Measurements from ENCODE around the gene SLC5A9. TPM values are rescaled to one million over a fixed set of nuclear protein-coding genes. Genes with fewer than 3 reads are reported as not detected.

The SLC5A9 gene
- total RNA-seq, 4 donors from 2014 or later = not detected

DNA sequence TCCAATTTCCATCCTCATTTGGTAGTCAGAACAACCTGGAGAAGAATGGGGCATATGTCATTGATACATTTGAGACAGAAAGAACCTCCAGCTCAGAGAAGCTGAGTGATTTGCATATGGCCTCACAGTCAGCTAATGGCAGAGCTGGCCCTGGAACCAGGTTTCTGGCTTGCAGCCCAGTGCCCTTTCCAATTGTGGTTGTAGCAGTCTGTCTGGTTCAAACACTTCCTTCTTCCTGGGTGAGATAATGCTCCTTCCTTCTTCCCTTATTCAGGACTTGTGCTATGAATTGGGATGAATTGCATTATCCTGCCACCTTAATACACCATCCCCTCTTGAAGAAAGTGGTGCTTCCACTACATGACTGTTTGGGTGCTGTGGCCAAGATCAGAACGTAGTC is 24.2 kb downstream of the SLC5A9 start:
- TF ChIP-seq, protein P1, sequence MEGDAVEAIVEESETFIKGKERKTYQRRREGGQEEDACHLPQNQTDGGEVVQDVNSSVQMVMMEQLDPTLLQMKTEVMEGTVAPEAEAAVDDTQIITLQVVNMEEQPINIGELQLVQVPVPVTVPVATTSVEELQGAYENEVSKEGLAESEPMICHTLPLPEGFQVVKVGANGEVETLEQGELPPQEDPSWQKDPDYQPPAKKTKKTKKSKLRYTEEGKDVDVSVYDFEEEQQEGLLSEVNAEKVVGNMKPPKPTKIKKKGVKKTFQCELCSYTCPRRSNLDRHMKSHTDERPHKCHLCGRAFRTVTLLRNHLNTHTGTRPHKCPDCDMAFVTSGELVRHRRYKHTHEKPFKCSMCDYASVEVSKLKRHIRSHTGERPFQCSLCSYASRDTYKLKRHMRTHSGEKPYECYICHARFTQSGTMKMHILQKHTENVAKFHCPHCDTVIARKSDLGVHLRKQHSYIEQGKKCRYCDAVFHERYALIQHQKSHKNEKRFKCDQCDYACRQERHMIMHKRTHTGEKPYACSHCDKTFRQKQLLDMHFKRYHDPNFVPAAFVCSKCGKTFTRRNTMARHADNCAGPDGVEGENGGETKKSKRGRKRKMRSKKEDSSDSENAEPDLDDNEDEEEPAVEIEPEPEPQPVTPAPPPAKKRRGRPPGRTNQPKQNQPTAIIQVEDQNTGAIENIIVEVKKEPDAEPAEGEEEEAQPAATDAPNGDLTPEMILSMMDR (IDR thresholded peaks at IDR 0.05; ENCODE audit: low read depth) = no peak

DNA sequence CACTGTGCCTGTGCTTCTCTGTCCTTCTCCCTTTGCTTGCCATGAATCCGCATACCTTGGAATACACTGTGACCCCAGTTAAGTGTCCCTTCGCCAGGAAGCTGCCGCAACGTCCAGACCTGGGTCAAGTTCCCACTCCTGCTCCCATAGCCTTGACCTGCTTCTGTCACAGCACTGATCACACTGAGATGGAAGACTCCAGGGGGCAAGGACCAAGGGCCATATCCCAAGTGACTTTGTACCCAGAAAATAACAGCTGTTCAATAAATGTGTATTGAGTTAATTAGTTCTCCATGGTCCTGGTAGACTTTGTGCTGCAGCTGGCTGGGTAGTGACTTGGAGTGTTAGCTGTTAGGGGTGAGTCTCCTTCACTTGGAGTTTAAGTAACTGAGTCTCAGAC is 25.8 kb downstream of the SLC5A9 start:
- TF ChIP-seq, protein P1 (IDR thresholded peaks at IDR 0.05; ENCODE audit: low read depth) = no peak

DNA sequence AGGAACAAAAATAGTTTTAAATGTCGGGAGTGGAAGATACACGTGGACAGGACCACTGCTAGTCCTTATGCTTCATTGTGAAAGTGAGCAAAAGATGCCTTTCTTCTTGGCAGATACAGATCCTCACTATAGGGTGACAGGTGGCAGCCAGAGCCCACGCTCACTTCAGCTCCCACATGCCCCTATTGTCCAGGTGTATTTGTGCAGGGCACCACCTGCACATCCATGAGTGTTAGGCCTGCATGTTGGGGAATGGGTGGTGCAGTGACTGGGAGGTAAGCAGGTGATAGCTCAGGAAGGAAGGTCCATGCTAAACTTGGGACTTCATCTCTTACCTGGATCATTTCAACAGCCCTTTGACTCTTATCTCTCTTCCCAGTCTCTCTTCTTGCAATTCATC is 27.4 kb downstream of the SLC5A9 start:
- TF ChIP-seq, protein P1 (IDR thresholded peaks at IDR 0.05; ENCODE audit: low read depth) = no peak

DNA sequence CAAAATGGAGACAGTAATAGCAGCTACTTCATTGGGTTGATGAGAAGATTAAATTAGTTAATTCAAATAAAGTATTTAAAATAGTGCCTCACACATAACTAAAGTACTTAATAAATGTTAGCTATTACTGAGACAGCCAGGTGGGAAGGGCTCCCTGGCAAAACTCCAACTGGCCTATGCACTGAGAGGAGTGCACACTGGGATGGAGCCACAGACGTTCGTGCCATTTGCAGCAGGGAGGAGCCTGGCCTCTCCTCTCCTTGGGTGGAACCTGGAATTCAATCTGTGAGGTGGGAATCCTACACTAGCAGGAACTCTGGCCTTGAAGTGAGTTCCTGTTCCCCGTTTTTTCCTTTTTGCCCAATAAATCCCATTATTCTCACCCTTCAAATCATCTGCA is 28.1 kb downstream of the SLC5A9 start:
- TF ChIP-seq, protein P1 (IDR thresholded peaks at IDR 0.05; ENCODE audit: low read depth) = no peak

DNA sequence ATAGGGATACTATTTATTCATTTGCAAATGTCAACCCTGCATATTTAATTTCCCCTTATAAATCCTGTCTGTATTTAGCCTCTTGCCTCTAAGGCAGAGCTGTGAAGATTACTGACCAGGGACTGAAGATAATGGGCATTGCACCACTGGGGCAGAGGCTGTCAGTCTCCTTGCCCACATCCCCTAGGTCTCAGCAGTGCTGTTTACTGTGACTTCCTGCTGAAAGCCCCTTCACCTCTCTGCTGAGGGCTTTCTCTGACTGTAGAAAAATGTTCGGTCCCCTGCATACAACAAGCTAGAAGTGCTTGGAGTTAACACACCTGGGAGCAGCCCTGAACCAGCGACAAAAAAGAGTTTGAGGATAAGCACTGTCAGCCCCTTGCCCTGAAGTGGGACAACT is 28.8 kb downstream of the SLC5A9 start:
- TF ChIP-seq, protein P1 (IDR thresholded peaks at IDR 0.05; ENCODE audit: low read depth) = no peak

DNA sequence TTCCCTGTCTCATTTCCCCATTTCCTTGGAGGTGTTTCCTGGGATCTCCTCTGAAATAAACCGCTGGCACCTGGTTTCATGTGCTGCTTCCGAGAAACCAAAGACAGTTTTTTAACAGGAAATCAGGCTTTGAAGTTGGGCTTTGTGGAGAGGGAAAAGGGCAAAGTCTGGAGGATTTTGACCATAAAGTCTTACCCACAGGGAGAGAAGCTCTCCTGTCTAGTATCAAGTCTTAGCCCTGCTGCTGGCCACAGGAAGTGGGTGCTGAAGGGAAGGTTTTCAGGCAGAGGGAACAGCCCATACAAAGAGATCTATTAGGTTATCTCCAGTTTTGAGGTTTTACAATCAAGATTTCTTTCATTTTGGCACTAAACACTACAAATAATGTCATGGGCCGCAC is 29.3 kb downstream of the SLC5A9 start:
- TF ChIP-seq, protein P1 (IDR thresholded peaks at IDR 0.05; ENCODE audit: low read depth) = no peak

DNA sequence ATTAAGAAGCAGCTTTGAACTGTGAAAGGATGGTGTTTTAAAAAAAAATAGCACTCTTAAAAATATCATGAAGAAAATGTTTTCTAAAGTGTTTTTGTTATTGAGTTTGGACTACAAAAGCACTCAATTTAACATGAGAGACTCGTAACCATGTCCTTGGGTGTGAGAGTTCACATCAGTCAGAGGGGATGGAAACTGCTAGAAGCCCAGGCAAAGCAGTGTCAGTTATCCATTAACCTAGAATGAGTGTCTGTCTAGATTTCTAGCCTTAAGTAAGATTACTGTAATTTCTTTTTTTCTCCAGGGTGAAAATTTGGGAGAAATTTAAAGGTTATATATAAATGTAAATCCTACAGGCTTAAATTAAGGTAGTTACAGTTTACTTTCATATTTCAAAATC is 31.7 kb downstream of the SLC5A9 start:
- TF ChIP-seq, protein P1 (IDR thresholded peaks at IDR 0.05; ENCODE audit: low read depth) = no peak
